Nephron (organoid): ENCODE results near the gene NSUN2.

Experiments used
- H3K27ac Mint-ChIP-seq, 3 experiments: 2 replicates each; pipeline ENCODE4 v1.8.0; 2020; ENCODE audit warnings: mixed read lengths in 3 of 3, mild to moderate bottlenecking in 2 of 3, moderate library complexity in 1 of 3
- H3K27me3 Mint-ChIP-seq: 2 replicates; pipeline ENCODE4 v1.8.0; 2021; ENCODE audit warnings: low read depth, mild to moderate bottlenecking, moderate library complexity, mixed read lengths
- H3K36me3 Mint-ChIP-seq: 2 replicates; pipeline ENCODE4 v1.8.0; 2020; ENCODE audit warnings: low read depth, mixed read lengths
- H3K4me1 Mint-ChIP-seq: 2 replicates; pipeline ENCODE4 v1.8.0; 2020; ENCODE audit warnings: mixed read lengths
- H3K4me3 Mint-ChIP-seq, 3 experiments: 2 replicates each; pipeline ENCODE4 v1.8.0; 2020; ENCODE audit warnings: mild to moderate bottlenecking in 3 of 3, mixed read lengths in 3 of 3, moderate library complexity in 2 of 3
- H3K9me3 Mint-ChIP-seq: 2 replicates; pipeline ENCODE4 v1.8.0; 2020; ENCODE audit warnings: mixed read lengths
- CTCF ChIP-seq, 3 experiments: fragments of 200-600 bp; sonication (generic); IDR thresholded peaks; one replicate each; pipeline ENCODE4 v1.5.0; 2021; ENCODE audit warnings: antibody characterized with exemption in 3 of 3; ENCODE audit not compliant: unreplicated experiment in 3 of 3

Gene NSUN2

DNA sequence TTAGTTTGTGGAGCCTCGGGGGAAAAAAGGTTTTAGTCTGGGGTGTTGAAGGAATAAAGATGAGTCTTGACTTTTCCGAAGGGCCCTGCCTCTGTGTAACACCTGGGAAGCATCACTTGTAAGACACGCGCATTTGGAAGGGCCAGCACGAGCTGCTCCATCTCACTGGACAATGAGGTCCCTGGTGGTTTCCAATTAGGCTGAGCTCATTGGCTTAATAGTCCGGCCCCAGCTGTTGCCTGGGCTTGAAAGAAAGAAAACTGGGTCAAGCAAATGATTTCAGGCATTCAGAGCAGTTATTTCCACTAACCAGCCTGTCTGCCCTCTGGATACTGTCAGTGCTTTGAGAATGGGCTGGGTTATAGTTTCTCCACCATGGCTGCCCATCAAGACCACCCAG lies 64.5 kb downstream of the NSUN2 start:
- H3K36me3 Mint-ChIP-seq = no peaks in the 10 kb centered on the region
- peaks cover 12% of the 10 kb centered on the region for H3K27me3 Mint-ChIP-seq
- no peaks in the 10 kb centered on the region for H3K4me1 Mint-ChIP-seq
- no peaks in the 10 kb centered on the region for H3K9me3 Mint-ChIP-seq
- no peak overlapping the region for H3K4me3 Mint-ChIP-seq
- TF ChIP-seq CTCF (IDR thresholded peaks at IDR 0.05; ENCODE audit: unreplicated experiment in 3 of 3) = no peak
- no peak overlapping the region for H3K27ac Mint-ChIP-seq

DNA sequence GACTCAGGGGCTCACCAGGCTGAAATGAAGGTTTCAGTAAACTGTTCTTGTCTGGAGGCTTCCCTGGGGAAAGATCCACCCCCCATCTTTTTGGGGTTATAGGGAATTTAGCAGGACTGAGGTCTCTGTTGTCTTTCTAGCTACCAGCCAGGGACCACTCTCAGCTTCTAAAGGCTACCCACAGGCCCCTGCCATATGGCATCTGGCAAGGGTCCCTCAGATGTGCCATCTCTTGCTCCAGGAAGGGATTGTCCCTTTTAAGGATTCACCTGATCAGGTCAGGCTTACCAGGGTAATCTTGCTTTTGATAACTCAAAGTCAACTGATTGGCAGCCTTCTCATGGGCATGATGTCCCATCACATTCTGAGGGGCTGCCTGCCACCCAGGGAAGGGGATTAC lies 65.0 kb downstream of the NSUN2 start:
- H3K4me1 Mint-ChIP-seq = no peaks in the 10 kb centered on the region
- no peak overlapping the region for H3K27ac Mint-ChIP-seq
- H3K9me3 Mint-ChIP-seq = no peaks in the 10 kb centered on the region
- H3K36me3 Mint-ChIP-seq = no peaks in the 10 kb centered on the region
- H3K27me3 Mint-ChIP-seq = peaks cover 8% of the 10 kb centered on the region
- no peak for TF ChIP-seq CTCF (IDR thresholded peaks at IDR 0.05; ENCODE audit: unreplicated experiment in 3 of 3)
- H3K4me3 Mint-ChIP-seq = no peak overlapping the region

- no peak overlapping the region for H3K4me3 Mint-ChIP-seq
- TF ChIP-seq CTCF (IDR thresholded peaks at IDR 0.05; ENCODE audit: unreplicated experiment in 3 of 3) = no peak
- H3K4me1 Mint-ChIP-seq = no peaks in the 10 kb centered on the region
- no peaks in the 10 kb centered on the region for H3K36me3 Mint-ChIP-seq
- no peak overlapping the region for H3K27ac Mint-ChIP-seq
- no peaks in the 10 kb centered on the region for H3K9me3 Mint-ChIP-seq
- peaks cover 8% of the 10 kb centered on the region for H3K27me3 Mint-ChIP-seq
These were observed 65.8 kb downstream of the NSUN2 start for GRCh38 chr5:6567068-6567467.

DNA sequence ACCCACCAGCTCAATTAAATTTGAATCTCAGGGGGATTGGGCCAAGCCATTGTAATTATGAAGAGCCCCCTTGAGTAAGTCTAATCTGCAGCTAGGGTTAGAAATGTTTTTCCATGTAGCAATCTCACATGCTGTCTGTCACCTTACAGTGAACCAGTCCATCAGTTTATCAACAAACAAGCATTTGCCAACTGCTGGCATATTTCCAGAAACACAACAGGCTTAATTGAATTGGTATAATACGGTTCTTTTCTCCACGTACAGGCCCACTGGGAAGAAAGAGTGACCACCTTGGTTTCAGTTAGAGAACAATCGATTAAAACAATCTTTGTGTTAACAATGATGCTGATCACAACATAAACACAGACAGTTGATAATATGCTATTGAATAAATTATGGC lies 67.4 kb downstream of the NSUN2 start:
- H3K9me3 Mint-ChIP-seq = no peaks in the 10 kb centered on the region
- H3K27me3 Mint-ChIP-seq = peaks cover 8% of the 10 kb centered on the region
- no peaks in the 10 kb centered on the region for H3K36me3 Mint-ChIP-seq
- TF ChIP-seq CTCF (IDR thresholded peaks at IDR 0.05; ENCODE audit: unreplicated experiment in 3 of 3) = no peak
- no peak overlapping the region for H3K27ac Mint-ChIP-seq
- no peaks in the 10 kb centered on the region for H3K4me1 Mint-ChIP-seq
- H3K4me3 Mint-ChIP-seq = no peak overlapping the region

- no peak for TF ChIP-seq CTCF (IDR thresholded peaks at IDR 0.05; ENCODE audit: unreplicated experiment in 3 of 3)
- peaks cover 19% of the 10 kb centered on the region for H3K27me3 Mint-ChIP-seq
- no peaks in the 10 kb centered on the region for H3K4me1 Mint-ChIP-seq
- H3K36me3 Mint-ChIP-seq = no peaks in the 10 kb centered on the region
- no peak overlapping the region for H3K27ac Mint-ChIP-seq
- peaks cover 11% of the 10 kb centered on the region for H3K9me3 Mint-ChIP-seq
- H3K4me3 Mint-ChIP-seq = no peak overlapping the region
These were observed 74.9 kb downstream of the NSUN2 start for GRCh38 chr5:6557807-6558575.

GRCh38 chr5:6556802-6557102 lies 76.1 kb downstream of the NSUN2 start:
- Mint-ChIP-seq H3K27me3 (peaks cover 24% of the 10 kb centered on the region), H3K27ac (no peak overlapping the region), H3K9me3 (peaks cover 11% of the 10 kb centered on the region), H3K4me3 (no peak overlapping the region), H3K36me3 (no peaks in the 10 kb centered on the region), H3K4me1 (no peaks in the 10 kb centered on the region)
- no peak for TF ChIP-seq CTCF (IDR thresholded peaks at IDR 0.05; ENCODE audit: unreplicated experiment in 3 of 3)
